Panc1 (cell line): ENCODE measurements around the gene PLA2G1B. TPM values are rescaled to one million over a fixed set of nuclear protein-coding genes. Genes with fewer than 3 reads are reported as not detected.

Experiments
- ATAC-seq: fragments of 200-7000 bp; cut with Tn5 transposase; 2 replicates; pipeline ENCODE4 v1.9.1; 2020; ENCODE audit warnings: mild to moderate bottlenecking, moderate library complexity
- BruUV-seq: library from RNA; stranded (reverse); fragments of 400-500 nt; replicated peaks from 2 replicates; lab custom pipeline; 2021; lab: Mats Ljungman, UMichigan
- CTCF ChIA-PET: fragments of 300-600 bp; sonication (Branson Sonifier 250); formaldehyde crosslinking; loops from one replicate; lab custom pipeline; 2022; ENCODE audit warnings: antibody characterized with exemption; lab: Charles Lee
- POLR2A ChIA-PET: fragments of 300-600 bp; sonication (Branson Sonifier 250); formaldehyde crosslinking; loops from one replicate; lab custom pipeline; 2022; ENCODE audit warnings: antibody characterized with exemption; lab: Charles Lee
- DNase-seq: peaks from one replicate; pipeline ENCODE4 v3.0.0-alpha.2; 2010; ENCODE audit warnings: low read depth, low spot score
- H3K27ac ChIP-seq: 2 replicates; pipeline ENCODE4 v1.5.1; 2011; ENCODE audit warnings: mild to moderate bottlenecking, low read length, inconsistent platforms
- H3K27me3 ChIP-seq: fragments of 200-500 bp; sonication (Bioruptor generic); 2 replicates; pipeline ENCODE4 v1.6.0; 2014; ENCODE audit warnings: low read length, inconsistent platforms; ENCODE audit not compliant: control insufficient read depth, insufficient read depth
- H3K36me3 ChIP-seq: fragments of 200-500 bp; sonication (Bioruptor generic); 2 replicates; pipeline ENCODE4 v1.5.1; 2014; ENCODE audit warnings: inconsistent platforms, mild to moderate bottlenecking, low read length, moderate library complexity; ENCODE audit not compliant: control insufficient read depth, insufficient read depth
- H3K4me1 ChIP-seq: 2 replicates; pipeline ENCODE4 v1.5.1; 2011; ENCODE audit warnings: inconsistent platforms, mild to moderate bottlenecking, low read length, moderate library complexity; ENCODE audit not compliant: control insufficient read depth, insufficient read depth
- H3K4me3 ChIP-seq, 2 experiments: 2 replicates each; pipeline ENCODE4 v1.5.1; 2011 to 2012; ENCODE audit warnings: low read depth in 2 of 2, low read length in 2 of 2, mild to moderate bottlenecking in 2 of 2, inconsistent platforms in 1 of 2, moderate library complexity in 1 of 2
- H3K9me3 ChIP-seq: fragments of 200-500 bp; sonication (Bioruptor generic); 2 replicates; pipeline ENCODE4 v1.5.1; 2014; ENCODE audit warnings: low read depth, mild to moderate bottlenecking, inconsistent platforms, low read length, moderate library complexity; ENCODE audit not compliant: control insufficient read depth, insufficient read depth
- POLR2AphosphoS5 ChIP-seq: IDR thresholded peaks from 2 replicates; pipeline ENCODE4 v1.6.1; 2012; ENCODE audit warnings: mild to moderate bottlenecking, low read depth, low read length, moderate library complexity
- REST ChIP-seq, 2 experiments: IDR thresholded peaks; 2 replicates each; pipeline ENCODE4 v1.6.1; 2011 to 2012; ENCODE audit warnings: low read depth in 2 of 2, control low read depth in 1 of 2, low read length in 1 of 2, mild to moderate bottlenecking in 1 of 2, moderate library complexity in 1 of 2; ENCODE audit not compliant: insufficient read depth in 1 of 2
- SIN3A ChIP-seq: IDR thresholded peaks from 2 replicates; pipeline ENCODE4 v1.6.1; 2012; ENCODE audit warnings: low read depth, mild to moderate bottlenecking, low read length, moderate library complexity, borderline replicate concordance; ENCODE audit not compliant: insufficient read depth
- TCF7L2 ChIP-seq: IDR thresholded peaks from 2 replicates; pipeline ENCODE4 v1.6.1; 2011; ENCODE audit warnings: mild to moderate bottlenecking, low read depth, low read length, inconsistent platforms
- in situ Hi-C: cut with HindIII; loops from 2 replicates; pipeline ENCODE4 v1.10.0; 2016; ENCODE audit warnings: low sequenced_read_pairs, low pct_unique_long_range_greater_than_20kb
- intact Hi-C: fragments of 100-400 bp; cut with micrococcal nuclease; formaldehyde crosslinking; loops from one replicate; pipeline ENCODE4 v1.10.0; 2022; ENCODE audit not compliant: unreplicated experiment
- total RNA-seq: library from RNA; stranded (reverse); gene quantifications from one replicate; pipeline ENCODE4 v1.2.1, GENCODE V29; 2021; ENCODE audit not compliant: unreplicated experiment
- TF ChIP-seq, protein P1 (sequence below): fragments of 450-650 bp; IDR thresholded peaks from 2 replicates; pipeline ENCODE4 v1.5.1; 2017; ENCODE audit warnings: mild to moderate bottlenecking

The PLA2G1B gene
- total RNA-seq, 1 experiment from 2014 or later, result 0.69 TPM

- Histone ChIP-seq H3K27me3 (peaks cover 2% of the 10 kb centered on the region; the same call in 1 of the 2 replicates), H3K27ac (no peak overlapping the region), H3K36me3 (no peaks in the 10 kb centered on the region; the same call in 1 of the 2 replicates), H3K4me3 (no peak overlapping the region), H3K4me1 (peaks cover 8% of the 10 kb centered on the region; the same call in 1 of the 2 replicates), H3K9me3 (no peaks in the 10 kb centered on the region)
- DNase-seq (no peak), ATAC-seq (no peak)
- no TSS peak for BruUV-seq
- TF ChIP-seq SIN3A, result no peak
- TF ChIP-seq, protein P1, sequence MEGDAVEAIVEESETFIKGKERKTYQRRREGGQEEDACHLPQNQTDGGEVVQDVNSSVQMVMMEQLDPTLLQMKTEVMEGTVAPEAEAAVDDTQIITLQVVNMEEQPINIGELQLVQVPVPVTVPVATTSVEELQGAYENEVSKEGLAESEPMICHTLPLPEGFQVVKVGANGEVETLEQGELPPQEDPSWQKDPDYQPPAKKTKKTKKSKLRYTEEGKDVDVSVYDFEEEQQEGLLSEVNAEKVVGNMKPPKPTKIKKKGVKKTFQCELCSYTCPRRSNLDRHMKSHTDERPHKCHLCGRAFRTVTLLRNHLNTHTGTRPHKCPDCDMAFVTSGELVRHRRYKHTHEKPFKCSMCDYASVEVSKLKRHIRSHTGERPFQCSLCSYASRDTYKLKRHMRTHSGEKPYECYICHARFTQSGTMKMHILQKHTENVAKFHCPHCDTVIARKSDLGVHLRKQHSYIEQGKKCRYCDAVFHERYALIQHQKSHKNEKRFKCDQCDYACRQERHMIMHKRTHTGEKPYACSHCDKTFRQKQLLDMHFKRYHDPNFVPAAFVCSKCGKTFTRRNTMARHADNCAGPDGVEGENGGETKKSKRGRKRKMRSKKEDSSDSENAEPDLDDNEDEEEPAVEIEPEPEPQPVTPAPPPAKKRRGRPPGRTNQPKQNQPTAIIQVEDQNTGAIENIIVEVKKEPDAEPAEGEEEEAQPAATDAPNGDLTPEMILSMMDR, result no peak
- no peak for TF ChIP-seq POLR2AphosphoS5
- no peak for TF ChIP-seq REST (IDR thresholded peaks at IDR 0.05; ENCODE audit: insufficient read depth in 1 of 2, low read depth in 2 of 2, low read length in 1 of 2)
- no peak for TF ChIP-seq TCF7L2
- POLR2A ChIA-PET, result no interaction called here
- CTCF ChIA-PET, result interaction anchor here (0.6 kb wide), 1 partner anchor 56 kb away, joined by 8 read pairs; no protein-coding TSS in a partner anchor
- in situ Hi-C loops, result no loop called here
- intact Hi-C loops, result no loop called here
Observed at GRCh38 chr12:120364487-120364886, 36.9 kb upstream of the PLA2G1B start.

DNA sequence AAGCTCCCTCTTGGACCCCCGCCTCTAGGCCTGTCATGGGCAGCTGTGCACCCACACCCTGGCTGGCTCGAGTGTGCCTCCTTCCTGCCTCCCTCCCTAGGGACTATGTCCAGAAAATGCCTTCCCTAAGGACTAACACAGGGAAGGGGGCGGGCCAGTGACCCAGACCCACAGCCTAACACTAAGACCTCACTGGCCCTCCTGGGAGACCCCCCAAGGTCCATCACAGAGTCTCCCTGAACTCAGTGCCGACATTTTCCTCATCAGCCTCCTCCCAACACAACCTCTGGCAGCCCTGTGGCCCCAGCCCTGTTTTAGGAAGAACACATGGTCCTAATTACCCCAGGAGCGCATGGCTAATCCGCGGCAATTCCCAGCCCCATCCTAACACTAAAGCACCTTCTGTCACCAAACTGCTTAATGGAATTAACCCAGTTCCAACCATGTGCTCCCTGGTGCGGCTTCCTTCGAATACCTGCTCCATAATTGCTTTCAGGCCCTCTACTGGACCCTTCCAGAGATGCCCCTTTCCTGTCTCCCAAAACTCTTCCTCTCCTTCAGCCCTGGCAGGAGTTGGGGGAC is 35.8 kb upstream of the PLA2G1B start:
- DNase-seq, result no peak
- ChIA-PET CTCF (no interaction called here), POLR2A (no interaction called here)
- ATAC-seq, result no peak
- H3K36me3 ChIP-seq, result no peaks in the 10 kb centered on the region
- H3K4me1 ChIP-seq, result 0 out of 2 replicates have a peak, but pooled peaks cover 6% of the 10 kb centered on the region
- no peaks in the 10 kb centered on the region for H3K9me3 ChIP-seq
- no peak overlapping the region for H3K4me3 ChIP-seq
- BruUV-seq, result no TSS peak
- TF ChIP-seq TCF7L2 (no peak), REST (IDR thresholded peaks at IDR 0.05; ENCODE audit: insufficient read depth in 1 of 2, low read depth in 2 of 2, low read length in 1 of 2) (no peak), SIN3A (no peak), POLR2AphosphoS5 (no peak)
- TF ChIP-seq, protein P1, result no peak
- intact Hi-C loops, result no loop called here
- H3K27me3 ChIP-seq, result no peaks in the 10 kb centered on the region
- in situ Hi-C loops, result no loop called here
- H3K27ac ChIP-seq, result no peak overlapping the region
